ENCODE results near the gene GALNT16. TPM values are rescaled to one million over a fixed set of nuclear protein-coding genes. Genes with fewer than 3 reads are reported as not detected.

Gene GALNT16
- total and polyA plus RNA-seq, 2 of the 8 experiments (the other 6 are each of a cell fraction or from before 2014, with no cell fraction given): 5.4 to 6.3 TPM

DNA sequence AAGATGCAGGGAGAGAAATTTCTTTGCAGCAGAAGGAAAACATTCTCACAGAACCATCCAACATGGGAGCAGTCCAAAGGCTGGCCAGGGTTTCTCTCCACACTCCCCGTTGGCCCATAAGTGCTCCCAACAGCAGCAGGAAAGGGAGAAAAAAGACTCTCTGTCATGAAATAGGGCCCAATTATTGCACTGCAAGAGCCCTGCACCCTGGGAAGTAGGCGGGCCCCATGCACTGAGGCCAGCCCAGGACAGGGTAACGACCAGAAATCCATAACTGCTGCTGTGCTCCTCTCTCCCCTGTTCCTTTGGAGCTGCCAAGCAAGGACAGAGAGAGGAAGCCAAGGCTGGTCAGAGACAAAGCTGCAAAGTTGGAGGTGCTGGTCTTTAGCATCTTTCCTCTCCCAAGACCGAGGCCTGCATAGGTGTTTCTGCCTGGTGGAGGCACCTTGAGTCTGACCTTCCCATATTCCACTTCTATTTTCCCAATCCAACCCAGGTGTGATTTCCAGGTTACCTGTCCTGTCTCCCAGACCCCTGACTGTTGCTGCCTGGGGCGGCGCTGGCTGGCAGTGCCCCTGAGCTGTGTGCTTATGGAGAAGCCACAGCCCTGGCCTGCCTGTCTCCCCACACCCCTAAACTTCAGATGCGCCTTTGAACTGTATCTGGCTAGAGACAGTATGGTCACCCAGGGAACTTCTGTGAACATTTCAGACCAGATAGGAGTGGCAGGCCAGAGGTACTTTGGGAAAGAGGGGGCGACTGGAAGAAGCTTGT lies 6.8 kb downstream of the GALNT16 start:
- Histone ChIP-seq H3K4ac (replicated peaks; ENCODE audit: insufficient read length, low read depth, low read length) (no peak overlapping the region), H3K9ac (replicated peaks in 1 of 4; ENCODE audit: extremely low read depth in 1 of 4, low read depth in 3 of 4, low read length in 3 of 4) (peak overlapping the region in 1 of 4 experiments; percentile 6; a peak in 1 of 7 replicates), H2BK120ac (replicated peaks; ENCODE audit: low read depth, low read length) (no peak overlapping the region), H3K4me1 (replicated peaks in 1 of 4; ENCODE audit: control insufficient read depth in 3 of 4, insufficient read depth in 4 of 4, low read length in 3 of 4) (peaks cover 0 to 10% (median 4%) of the 10 kb centered on the region in 4 experiments; a peak in 6 of 7 replicates), H3K18ac (ENCODE audit: extremely low read depth, low read length) (no peak overlapping the region), H3K14ac (ENCODE audit: insufficient read length) (no peak overlapping the region), H3K4me3 (ENCODE audit: extremely low read depth in 1 of 4, insufficient read depth in 2 of 4, low read depth in 3 of 4, low read length in 4 of 4) (no peak overlapping the region), H3K9me3 (ENCODE audit: insufficient read depth in 2 of 2, low read depth in 1 of 2, low read length in 1 of 2) (no peaks in the 10 kb centered on the region), H3K27me3 (replicated peaks in 1 of 4; ENCODE audit: control insufficient read depth in 3 of 4, extremely low read depth in 1 of 4, insufficient read depth in 3 of 4, low read length in 3 of 4) (peaks cover 0 to 8% (median 5%) of the 10 kb centered on the region in 4 experiments; a peak in 5 of 7 replicates), H2AK5ac (ENCODE audit: low read depth, low read length) (no peak overlapping the region), H3K79me2 (ENCODE audit: control insufficient read depth in 1 of 2, insufficient read depth in 2 of 2, low read length in 2 of 2) (no peaks in the 10 kb centered on the region), H3K23ac (ENCODE audit: insufficient read length) (no peak overlapping the region), H2BK15ac (ENCODE audit: low read length) (no peak overlapping the region), H2AFZ (ENCODE audit: low read length) (no peak overlapping the region), H3K36me3 (ENCODE audit: control insufficient read depth in 2 of 4, insufficient read depth in 4 of 4, low read length in 3 of 4) (no peaks in the 10 kb centered on the region; a peak in 1 of 8 replicates), H3K4me2 (ENCODE audit: insufficient read depth in 1 of 2, low read depth in 2 of 2, low read length in 2 of 2) (no peak overlapping the region), H2BK12ac (ENCODE audit: low read depth, low read length) (no peak overlapping the region), H4K5ac (ENCODE audit: insufficient read length, low read depth, low read length) (no peak overlapping the region), H2BK20ac (ENCODE audit: low read length) (no peak overlapping the region), H3K27ac (ENCODE audit: low read depth, low read length) (no peak overlapping the region), H3K56ac (replicated peaks; ENCODE audit: insufficient read length, low read depth, low read length) (no peak overlapping the region), H3K79me1 (ENCODE audit: low read depth, low read length) (no peaks in the 10 kb centered on the region; the same call in 1 of the 2 replicates), H2BK5ac (ENCODE audit: low read depth, low read length) (no peak overlapping the region), H4K20me1 (replicated peaks in 1 of 2; ENCODE audit: control insufficient read depth in 1 of 2, insufficient read depth in 2 of 2, low read length in 2 of 2) (peaks cover 0 to 7% of the 10 kb centered on the region in 2 experiments), H4K8ac (ENCODE audit: extremely low read depth, insufficient read depth, low read length) (no peak overlapping the region), H4K91ac (replicated peaks; ENCODE audit: insufficient read length, low read length) (no peak overlapping the region), H3K23me2 (ENCODE audit: low read depth, low read length) (peaks cover 9% of the 10 kb centered on the region; the same call in 1 of the 2 replicates)
- no peak for DNase-seq (ENCODE audit: low read depth in 1 of 2, low spot score in 2 of 2)
- no peak for TF ChIP-seq KDM4A (IDR thresholded peaks at IDR 0.05; ENCODE audit: low read depth, low read length, severe bottlenecking)
- TF ChIP-seq CHD1 (IDR thresholded peaks at IDR 0.05; ENCODE audit: low read depth, low read length): no peak
- no peak for TF ChIP-seq EP300 (IDR thresholded peaks at IDR 0.05; ENCODE audit: borderline replicate concordance in 1 of 2, low read depth in 2 of 2, low read length in 2 of 2)
- no peak for TF ChIP-seq YY1 (IDR thresholded peaks at IDR 0.05; ENCODE audit: low read depth, low read length)
- TF ChIP-seq ZNF274 (IDR thresholded peaks at IDR 0.05; ENCODE audit: borderline replicate concordance, extremely low read depth, low read length): no peak
- no peak for TF ChIP-seq TAF7 (optimal IDR thresholded peaks at IDR 0.05; ENCODE audit: borderline replicate concordance, low read depth, low read length)
- no peak for TF ChIP-seq RFX5 (IDR thresholded peaks at IDR 0.05; ENCODE audit: borderline replicate concordance, low read depth, low read length)
- 85% methylated on average over 8 of the region's 8 CpGs; no CpG with 5 or more reads in 1 of the 2 experiments for WGBS, 2 experiments (ENCODE audit: extremely low coverage in 1 of 2, insufficient coverage in 1 of 2, insufficient read length in 1 of 2, insufficient replicate concordance in 2 of 2, low coverage in 1 of 2, low lambda C conversion rate in 2 of 2, missing lambda C conversion rate in 1 of 2)
- POLR2A ChIA-PET (ENCODE audit: partially characterized antibody): interaction anchor here (1.6 kb wide), 1 partner anchor 113 kb away, joined by 3 read pairs; no protein-coding TSS in a partner anchor
- FAIRE-seq: no peak
- CTCF ChIA-PET (ENCODE audit: partially characterized antibody): interaction anchor here (1.0 to 2.1 kb wide), 5 partner anchors 10 to 208 kb away, joined by 4 to 5 read pairs (median 4); no protein-coding TSS in a partner anchor

Data from H1 (cell line).